Ishikawa (cell line): Measurements from ENCODE around the gene NOXA1.

Source experiments
- CEBPB ChIP-seq: IDR thresholded peaks from 2 replicates; pipeline ENCODE4 v1.6.1; 2012
- CREB1 ChIP-seq: IDR thresholded peaks from 2 replicates; pipeline ENCODE4 v1.6.1; 2012; ENCODE audit warnings: low read depth
- EGR1 ChIP-seq: IDR thresholded peaks from 2 replicates; pipeline ENCODE4 v1.6.1; 2012
- EP300 ChIP-seq: IDR thresholded peaks from 2 replicates; pipeline ENCODE4 v1.6.1; 2012; ENCODE audit warnings: borderline replicate concordance
- FOXM1 ChIP-seq: IDR thresholded peaks from 2 replicates; pipeline ENCODE4 v1.6.1; 2012; ENCODE audit warnings: low read depth, borderline replicate concordance
- NFIC ChIP-seq: IDR thresholded peaks from 2 replicates; pipeline ENCODE4 v1.6.1; 2012
- RAD21 ChIP-seq: IDR thresholded peaks from 2 replicates; pipeline ENCODE4 v1.6.1; 2012; ENCODE audit warnings: low read depth
- TAF1 ChIP-seq: IDR thresholded peaks from 2 replicates; pipeline ENCODE4 v1.6.1; 2012; ENCODE audit warnings: low read depth, mild to moderate bottlenecking
- TCF12 ChIP-seq: IDR thresholded peaks from 2 replicates; pipeline ENCODE4 v1.6.1; 2012; ENCODE audit warnings: low read depth
- TEAD4 ChIP-seq: IDR thresholded peaks from 2 replicates; pipeline ENCODE4 v1.6.1; 2012
- USF1 ChIP-seq: IDR thresholded peaks from 2 replicates; pipeline ENCODE4 v1.6.1; 2012
- YY1 ChIP-seq: IDR thresholded peaks from 2 replicates; pipeline ENCODE4 v1.6.1; 2012; ENCODE audit warnings: low read depth
- ZBTB7A ChIP-seq: IDR thresholded peaks from 2 replicates; pipeline ENCODE4 v1.6.1; 2012; ENCODE audit warnings: low read depth
- TF ChIP-seq, protein P1 (sequence below): IDR thresholded peaks from 2 replicates; pipeline ENCODE4 v1.6.1; 2012; ENCODE audit warnings: low read depth, mild to moderate bottlenecking
- TF ChIP-seq, protein P2 (sequence below): IDR thresholded peaks from 2 replicates; pipeline ENCODE4 v1.6.1; 2012

The NOXA1 gene

GRCh38 chr9:137407590-137408300 is 15.4 kb upstream of the NOXA1 start:
- TF ChIP-seq RAD21 (no peak), USF1 (no peak), FOXM1 (no peak), CREB1 (no peak), EP300 (no peak), TCF12 (no peak), YY1 (no peak), NFIC (no peak), EGR1 (no peak), CEBPB (no peak), TAF1 (no peak), TEAD4 (no peak)
- TF ChIP-seq, protein P1, sequence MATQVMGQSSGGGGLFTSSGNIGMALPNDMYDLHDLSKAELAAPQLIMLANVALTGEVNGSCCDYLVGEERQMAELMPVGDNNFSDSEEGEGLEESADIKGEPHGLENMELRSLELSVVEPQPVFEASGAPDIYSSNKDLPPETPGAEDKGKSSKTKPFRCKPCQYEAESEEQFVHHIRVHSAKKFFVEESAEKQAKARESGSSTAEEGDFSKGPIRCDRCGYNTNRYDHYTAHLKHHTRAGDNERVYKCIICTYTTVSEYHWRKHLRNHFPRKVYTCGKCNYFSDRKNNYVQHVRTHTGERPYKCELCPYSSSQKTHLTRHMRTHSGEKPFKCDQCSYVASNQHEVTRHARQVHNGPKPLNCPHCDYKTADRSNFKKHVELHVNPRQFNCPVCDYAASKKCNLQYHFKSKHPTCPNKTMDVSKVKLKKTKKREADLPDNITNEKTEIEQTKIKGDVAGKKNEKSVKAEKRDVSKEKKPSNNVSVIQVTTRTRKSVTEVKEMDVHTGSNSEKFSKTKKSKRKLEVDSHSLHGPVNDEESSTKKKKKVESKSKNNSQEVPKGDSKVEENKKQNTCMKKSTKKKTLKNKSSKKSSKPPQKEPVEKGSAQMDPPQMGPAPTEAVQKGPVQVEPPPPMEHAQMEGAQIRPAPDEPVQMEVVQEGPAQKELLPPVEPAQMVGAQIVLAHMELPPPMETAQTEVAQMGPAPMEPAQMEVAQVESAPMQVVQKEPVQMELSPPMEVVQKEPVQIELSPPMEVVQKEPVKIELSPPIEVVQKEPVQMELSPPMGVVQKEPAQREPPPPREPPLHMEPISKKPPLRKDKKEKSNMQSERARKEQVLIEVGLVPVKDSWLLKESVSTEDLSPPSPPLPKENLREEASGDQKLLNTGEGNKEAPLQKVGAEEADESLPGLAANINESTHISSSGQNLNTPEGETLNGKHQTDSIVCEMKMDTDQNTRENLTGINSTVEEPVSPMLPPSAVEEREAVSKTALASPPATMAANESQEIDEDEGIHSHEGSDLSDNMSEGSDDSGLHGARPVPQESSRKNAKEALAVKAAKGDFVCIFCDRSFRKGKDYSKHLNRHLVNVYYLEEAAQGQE, result no peak

DNA sequence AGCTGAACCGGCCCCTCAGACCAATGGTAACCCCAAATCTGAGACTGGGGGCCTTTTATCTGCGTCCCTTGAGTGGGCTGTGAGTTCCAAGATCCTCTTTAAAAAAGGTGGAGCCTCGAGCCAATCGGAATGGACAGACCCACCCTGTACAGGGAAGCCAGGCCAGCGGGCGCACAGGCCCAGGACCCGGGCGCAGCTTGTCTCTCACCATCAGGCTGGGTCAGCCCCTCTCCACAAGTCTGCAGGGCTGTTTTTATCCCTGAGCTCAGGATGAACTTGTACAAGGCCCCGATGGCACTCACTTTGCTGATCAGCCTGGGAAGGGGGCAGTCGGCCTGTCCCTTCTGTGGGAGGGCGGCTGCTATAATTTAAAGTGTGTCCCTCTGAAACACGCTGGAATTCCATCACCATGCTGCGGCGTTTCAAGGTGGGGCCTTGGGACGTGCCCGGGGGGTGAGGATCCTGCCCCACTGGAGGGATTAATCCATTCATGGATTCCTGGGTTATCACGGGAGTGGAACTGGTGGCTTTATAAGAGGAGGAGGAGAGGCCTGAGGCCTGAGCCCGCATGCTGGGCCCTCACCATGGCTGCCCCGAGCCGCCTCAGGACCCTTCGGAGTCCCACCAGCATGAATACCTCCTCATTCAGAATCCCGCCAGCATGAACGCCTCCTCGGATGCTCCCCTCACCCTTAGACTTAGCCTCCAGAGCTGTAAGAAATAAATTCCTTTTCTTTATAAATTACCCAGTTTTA is 14.4 kb upstream of the NOXA1 start:
- no peak for TF ChIP-seq CEBPB
- no peak for TF ChIP-seq USF1
- no peak for TF ChIP-seq YY1
- TF ChIP-seq, protein P2, sequence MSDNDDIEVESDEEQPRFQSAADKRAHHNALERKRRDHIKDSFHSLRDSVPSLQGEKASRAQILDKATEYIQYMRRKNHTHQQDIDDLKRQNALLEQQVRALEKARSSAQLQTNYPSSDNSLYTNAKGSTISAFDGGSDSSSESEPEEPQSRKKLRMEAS, result no peak
- no peak for TF ChIP-seq TEAD4
- no peak for TF ChIP-seq TCF12
- TF ChIP-seq EGR1, result no peak
- TF ChIP-seq CREB1, result no peak
- TF ChIP-seq FOXM1, result no peak
- no peak for TF ChIP-seq EP300
- TF ChIP-seq, protein P1, result no peak
- no peak for TF ChIP-seq TAF1
- no peak for TF ChIP-seq ZBTB7A
- TF ChIP-seq NFIC, result no peak
- TF ChIP-seq RAD21, result no peak

GRCh38 chr9:137409515-137409914 is 13.7 kb upstream of the NOXA1 start:
- no peak for TF ChIP-seq EP300
- TF ChIP-seq USF1, result no peak
- TF ChIP-seq, protein P2, result no peak
- no peak for TF ChIP-seq CEBPB
- no peak for TF ChIP-seq TCF12
- TF ChIP-seq TEAD4, result no peak
- no peak for TF ChIP-seq NFIC
- TF ChIP-seq ZBTB7A, result no peak
- TF ChIP-seq CREB1, result no peak
- no peak for TF ChIP-seq EGR1
- no peak for TF ChIP-seq RAD21
- no peak for TF ChIP-seq FOXM1
- TF ChIP-seq TAF1, result no peak
- no peak for TF ChIP-seq YY1
- TF ChIP-seq, protein P1, result no peak
